GM12874 (cell line): ENCODE results near the gene ZNRF1.

Source experiments
- TF ChIP-seq, protein P1 (sequence below): IDR thresholded peaks from 2 replicates; pipeline ENCODE4 v1.5.1; 2011; ENCODE audit warnings: low read depth, mild to moderate bottlenecking, control low read depth, low read length, moderate library complexity; ENCODE audit not compliant: insufficient read depth

ZNRF1 gene

DNA sequence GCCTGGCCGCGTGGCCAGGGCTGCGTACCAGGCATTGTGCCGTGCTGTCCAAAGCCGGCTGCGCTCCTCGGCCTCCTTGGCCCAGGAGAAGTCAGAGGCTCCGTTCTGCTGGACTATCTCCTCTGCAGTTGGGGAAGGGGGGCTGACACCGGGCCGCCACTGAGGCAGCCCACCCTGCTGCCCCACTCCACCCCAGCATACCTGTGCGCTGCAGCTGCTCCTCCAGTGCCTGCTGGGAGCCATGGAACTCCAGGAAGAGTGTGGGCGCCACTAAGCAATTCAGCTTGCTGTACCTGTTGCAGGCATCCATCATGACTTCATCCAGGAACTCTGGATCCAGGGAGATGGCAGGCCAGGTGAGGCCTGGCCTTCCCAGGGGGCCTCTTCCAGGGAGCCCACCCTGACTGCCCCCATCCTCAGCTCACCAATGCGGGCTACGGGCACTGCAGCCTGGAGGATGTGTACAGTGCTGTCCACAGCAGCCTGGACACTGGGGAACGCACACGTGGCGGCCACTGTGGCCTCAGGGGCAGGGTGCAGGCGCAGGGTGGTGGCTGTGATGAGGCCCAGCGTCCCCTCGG lies 114.8 kb downstream of the ZNRF1 start:
- TF ChIP-seq, protein P1, sequence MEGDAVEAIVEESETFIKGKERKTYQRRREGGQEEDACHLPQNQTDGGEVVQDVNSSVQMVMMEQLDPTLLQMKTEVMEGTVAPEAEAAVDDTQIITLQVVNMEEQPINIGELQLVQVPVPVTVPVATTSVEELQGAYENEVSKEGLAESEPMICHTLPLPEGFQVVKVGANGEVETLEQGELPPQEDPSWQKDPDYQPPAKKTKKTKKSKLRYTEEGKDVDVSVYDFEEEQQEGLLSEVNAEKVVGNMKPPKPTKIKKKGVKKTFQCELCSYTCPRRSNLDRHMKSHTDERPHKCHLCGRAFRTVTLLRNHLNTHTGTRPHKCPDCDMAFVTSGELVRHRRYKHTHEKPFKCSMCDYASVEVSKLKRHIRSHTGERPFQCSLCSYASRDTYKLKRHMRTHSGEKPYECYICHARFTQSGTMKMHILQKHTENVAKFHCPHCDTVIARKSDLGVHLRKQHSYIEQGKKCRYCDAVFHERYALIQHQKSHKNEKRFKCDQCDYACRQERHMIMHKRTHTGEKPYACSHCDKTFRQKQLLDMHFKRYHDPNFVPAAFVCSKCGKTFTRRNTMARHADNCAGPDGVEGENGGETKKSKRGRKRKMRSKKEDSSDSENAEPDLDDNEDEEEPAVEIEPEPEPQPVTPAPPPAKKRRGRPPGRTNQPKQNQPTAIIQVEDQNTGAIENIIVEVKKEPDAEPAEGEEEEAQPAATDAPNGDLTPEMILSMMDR, result no peak

DNA sequence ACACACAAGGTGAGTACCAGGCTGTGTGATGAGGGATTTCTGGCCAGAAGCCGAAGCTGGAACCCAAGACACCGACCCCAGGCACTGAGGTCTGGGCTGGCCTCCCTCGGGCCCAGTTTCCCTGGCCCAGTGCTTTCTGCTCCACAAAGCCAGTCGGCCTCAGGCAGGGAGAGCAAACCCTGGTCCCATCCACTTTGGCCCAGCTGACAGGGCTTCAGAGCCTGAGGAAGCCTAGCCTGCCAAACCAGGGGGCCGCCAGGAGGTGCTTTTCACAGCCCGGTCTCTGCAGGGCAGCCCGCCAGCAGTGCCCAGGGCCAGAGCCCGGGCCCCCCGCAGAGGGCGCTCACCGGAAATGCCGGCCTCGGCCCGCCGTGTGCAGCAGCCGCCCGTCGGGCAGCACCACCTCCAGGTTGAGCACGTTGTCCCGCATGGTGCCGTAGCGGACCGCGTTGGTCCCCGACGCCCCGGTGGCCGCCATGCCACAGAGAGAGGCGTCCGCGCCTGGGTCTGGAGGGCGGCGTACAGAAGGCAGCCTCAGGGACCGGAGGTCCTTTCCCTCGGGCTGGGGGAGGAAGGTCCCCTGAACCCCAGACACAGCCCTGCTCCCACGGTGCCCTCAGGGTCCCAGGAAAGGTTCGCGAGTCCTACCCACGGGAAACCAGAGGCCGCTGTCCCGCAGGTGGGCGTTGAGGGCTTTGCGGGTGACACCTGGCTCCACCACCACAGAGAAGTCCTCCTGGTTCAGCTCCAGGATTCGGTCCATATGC lies 115.5 kb downstream of the ZNRF1 start:
- TF ChIP-seq, protein P1, result no peak

DNA sequence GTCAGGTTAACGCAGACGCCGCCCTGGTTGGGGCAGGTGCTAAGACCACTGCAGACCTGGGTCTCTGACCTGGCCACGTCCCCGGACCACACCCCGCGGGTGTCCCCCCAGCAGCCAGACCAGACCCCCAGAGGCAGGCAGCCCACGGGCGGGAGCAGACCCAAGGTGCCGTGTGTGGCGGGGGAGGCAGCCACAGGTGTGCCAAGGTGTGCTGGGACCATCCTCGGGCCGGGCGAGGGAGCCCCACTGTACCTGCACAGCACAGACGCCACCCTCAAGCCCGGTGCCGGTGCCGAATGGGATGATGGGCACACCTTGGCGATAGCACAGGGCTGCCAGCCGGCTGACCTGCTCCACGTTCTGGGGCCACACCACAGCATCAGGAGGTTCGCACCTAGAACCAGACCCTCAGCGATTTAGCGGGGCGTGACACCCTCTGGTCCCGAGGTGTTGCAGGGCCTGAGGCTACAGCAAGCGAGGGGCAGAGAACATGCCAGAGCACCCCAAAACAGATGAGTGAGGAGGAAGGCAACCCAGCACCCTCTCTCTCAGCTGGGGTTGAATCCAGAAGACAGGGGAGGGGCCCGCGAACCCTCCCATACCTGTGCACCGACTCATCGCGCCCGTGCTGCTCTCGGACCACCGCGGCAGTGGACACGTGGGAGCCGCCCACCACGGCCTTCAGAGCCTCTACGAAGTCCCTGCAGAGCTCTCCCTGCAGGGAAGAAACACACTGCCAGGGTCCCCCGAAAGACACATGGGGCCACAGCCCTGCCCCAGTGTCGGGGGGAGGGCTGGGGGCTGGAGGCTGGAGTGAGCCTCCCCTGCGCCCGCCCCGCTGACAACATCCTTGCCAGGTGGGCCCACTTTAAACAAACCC lies 116.4 kb downstream of the ZNRF1 start:
- TF ChIP-seq, protein P1, result no peak

DNA sequence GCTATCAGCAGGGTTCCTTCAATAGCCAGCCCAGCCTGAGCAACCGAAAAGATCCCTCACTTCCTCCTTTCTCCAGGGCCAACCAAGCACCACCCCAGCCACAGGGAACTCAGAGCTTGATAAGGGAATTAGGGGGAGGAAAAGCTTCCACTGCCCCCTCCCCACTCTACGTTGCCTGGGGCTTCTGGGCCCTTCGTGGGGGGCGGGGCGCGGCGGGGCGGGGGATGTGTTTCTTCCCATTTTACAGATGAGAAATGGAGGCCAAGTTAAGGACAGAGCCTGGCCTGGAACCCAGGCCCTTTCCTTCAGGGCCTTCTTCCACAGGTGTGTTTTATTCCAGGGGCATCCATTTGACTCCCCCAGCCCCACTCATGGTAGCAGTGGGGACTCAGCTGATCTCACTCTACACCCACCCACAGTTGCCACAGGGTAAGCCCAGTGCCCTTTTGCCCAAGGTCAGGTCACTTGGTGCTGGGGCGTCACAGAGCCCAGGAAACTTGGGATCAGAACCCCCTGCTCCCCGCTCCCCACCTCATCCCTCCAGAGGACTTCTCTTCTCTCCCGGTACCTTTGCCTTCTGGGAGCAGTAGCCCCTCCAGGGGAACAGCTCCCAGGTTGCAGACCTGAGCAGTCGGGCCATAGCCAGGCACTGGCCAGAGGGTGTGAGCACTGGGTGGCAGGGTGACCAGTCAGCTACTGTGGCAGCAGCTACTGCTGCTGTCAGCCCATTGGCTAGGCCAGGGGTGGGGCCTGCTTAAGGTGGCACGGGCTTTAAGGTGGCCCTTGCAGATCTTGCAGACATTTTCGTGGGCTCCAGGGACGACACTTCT lies 117.5 kb downstream of the ZNRF1 start, which contains the start of gene LDHD:
LDHD (minus strand) TSS at position 700 of the 830 bp plus-strand sequence; CDS start at position 640, 60 bp downstream.
- TF ChIP-seq, protein P1, result no peak

DNA sequence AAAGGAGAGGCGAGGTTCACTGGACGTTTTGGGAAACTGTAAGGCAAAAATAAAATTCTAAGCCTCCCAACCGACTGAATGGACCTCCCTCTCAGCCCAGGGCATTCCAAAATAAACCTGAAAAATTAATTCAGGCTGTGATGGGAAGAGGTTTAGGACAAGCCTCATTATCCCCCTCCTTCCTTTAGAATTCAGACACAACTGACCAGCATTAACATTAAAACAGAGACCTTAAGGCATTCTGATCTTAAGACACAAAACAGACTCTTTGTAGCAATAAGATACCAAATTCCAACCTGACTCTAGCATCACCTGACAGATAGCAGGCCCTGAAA lies 118.1 kb downstream of the ZNRF1 start:
- TF ChIP-seq, protein P1, result no peak

DNA sequence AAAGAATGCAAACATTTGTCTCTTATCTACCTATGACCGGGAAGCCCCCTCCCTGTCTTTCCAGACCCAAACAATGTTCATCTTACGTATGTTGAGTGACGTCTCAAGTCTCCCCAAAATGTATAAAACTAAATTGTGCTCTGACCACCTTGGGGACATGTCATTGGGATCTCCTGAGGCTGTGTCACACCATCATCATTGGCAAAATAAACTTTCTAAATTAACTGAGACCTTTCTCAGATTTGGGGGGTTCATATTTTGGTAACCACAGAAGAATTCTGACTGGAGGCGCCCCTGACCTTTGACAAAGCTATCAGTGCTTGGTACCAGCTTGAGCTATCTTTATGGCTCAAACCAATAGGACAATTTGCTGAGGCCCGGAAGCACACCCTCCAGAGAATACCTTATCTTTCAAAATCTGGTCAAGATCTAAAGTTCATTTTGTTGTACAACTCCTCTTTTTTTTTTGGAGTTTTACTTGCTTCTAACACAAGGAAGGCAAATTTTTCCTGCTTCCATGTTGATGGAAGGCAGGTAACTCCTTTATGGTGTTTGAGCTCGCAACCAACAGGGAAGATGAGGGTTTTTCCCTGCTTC lies 120.2 kb downstream of the ZNRF1 start:
- TF ChIP-seq, protein P1, result no peak
